NK-92 (cell line): ENCODE results near the gene MAGEL2.
"Not testable (repeated sequence)": the region's sequence is repeated elsewhere in the genome, so short reads cannot be mapped to it uniquely, and the experiment has no call there.

ENCODE experiments used
- DNase-seq: peaks from one replicate; lab custom pipeline; 2025; ENCODE audit not compliant: unreplicated experiment; lab: John Stamatoyannopoulos, UW

Gene MAGEL2

DNA sequence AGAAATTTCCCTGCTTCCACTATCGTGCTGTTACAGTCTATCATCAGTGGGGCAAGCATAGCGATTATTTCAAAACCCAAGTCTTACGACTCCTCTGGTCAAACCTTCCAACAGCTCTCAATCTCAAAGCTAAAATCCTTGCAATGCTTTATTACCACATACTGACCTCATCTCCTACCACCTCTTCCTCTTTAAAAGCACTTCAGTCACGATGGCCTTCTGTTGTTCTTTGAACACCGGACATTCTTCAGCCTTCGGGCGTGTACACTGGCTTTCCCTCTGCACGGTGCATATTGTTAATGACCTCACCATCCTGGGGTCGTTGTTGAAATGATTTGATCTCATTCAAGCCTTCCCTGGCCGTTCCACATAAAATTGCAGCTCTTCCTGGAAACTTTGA is 31.1 kb downstream of the MAGEL2 start:
- DNase-seq = no peak

DNA sequence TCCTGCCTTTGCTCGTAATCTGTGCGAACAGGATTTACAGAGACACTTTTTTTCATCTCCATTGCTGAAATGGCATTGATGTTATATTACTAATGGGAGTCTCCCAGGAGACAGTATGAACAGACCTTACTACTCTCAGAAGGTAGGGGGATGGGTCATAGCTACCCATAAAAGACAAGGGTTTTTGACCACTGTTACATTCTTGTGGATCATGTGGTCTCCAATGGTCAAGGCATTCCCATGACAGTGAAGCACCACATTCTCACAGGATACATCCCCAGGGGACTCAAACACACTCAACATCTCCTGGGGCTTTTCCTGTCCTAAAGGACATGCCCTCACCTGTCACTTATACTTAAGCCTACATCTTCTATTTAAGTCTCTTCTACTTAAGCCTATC is 41.4 kb downstream of the MAGEL2 start:
- DNase-seq = no peak

DNA sequence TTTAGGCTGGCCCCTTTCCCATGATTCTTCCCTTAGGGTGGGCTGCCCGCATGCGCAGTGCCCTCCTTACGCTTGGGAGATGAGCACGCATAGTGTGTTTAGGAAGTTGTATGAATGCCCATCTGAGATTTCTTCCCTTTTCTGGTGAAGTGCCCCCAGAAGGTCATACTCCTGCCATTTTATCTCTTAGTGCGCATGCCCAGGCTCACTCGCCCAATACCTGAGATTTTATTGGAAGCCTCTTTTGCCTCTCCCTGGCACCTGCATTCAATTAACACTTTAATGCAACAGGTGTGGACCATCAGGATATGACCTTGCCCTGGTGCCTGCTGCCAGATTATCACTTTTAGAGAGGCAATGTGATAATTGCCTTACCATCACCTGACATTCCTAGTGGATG is 45.5 kb downstream of the MAGEL2 start:
- no peak for DNase-seq

DNA sequence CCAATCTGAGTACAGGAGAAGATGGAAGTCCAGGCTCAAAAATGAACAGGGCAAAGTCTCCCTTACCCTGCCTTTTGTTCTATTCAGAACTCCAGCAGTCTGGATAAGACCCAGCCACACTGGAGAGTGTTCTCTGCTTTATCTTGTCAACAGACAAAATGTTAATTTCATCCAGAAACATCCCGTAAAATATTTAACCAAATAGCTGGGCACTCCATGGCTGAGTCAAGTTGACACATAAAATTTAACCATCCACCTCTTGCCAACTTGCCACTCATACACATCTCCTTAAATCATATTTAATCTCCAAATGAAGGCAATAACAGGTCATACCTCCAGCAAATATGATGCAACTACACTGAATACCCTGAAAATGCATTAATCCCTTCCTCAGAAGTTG is 48.6 kb downstream of the MAGEL2 start:
- no peak for DNase-seq

DNA sequence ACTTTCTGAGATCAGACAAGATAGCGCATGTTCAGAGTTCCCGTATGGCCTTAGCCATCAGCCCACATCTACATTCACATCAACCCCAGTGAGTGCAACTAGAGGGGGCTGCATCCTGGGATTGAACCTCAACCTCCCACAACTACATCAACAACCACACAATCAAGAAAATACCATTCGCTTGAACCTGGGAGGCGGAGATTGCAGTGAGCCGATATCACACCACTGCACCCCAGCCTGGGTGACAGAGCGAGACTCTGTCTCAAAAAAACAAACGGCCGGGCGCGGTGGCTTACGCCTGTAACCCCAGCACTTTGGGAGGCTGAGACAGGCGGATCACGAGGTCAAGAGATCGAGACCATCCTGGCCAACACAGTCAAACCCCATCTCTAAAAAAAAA is 50.4 kb downstream of the MAGEL2 start:
- not testable (repeated sequence) for DNase-seq

DNA sequence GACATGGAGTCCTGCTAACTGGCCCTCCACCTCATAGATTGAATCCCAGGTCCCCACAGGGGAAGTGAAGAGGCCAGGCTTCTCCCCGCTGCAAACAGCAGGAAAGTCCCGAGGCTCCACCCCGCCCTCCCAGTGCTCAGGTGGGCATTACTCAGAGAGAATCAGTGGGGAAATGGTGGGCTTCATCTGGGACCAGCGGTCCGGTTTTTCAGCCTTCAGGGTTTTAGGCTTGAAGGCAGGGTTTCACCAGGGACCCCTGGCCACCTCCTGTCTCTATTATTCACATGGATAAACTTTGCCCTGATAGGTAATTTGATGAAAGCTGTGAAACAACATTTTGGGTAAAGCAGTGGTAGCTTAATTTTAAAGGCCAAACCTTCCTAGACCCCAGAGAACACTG is 50.9 kb downstream of the MAGEL2 start:
- DNase-seq = no peak

DNA sequence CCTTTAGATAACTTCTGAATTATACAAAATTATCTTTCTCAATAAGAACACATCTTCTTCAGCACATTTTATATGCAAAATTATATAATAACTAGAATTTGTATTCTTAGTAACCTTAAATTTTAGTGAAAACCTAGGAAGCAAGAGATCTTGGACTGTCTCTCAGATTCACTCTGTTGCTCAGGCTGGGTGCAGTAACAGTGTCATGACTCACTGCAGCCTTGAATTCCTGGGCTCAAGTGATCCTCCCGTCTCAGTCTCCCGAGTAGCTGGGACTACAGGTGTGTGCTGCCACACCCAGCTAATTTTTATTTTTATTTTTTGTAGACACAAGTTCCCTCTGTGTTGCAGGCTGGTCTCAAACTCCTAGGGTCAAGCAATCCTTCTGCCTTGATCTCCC is 52.3 kb downstream of the MAGEL2 start:
- DNase-seq = no peak

DNA sequence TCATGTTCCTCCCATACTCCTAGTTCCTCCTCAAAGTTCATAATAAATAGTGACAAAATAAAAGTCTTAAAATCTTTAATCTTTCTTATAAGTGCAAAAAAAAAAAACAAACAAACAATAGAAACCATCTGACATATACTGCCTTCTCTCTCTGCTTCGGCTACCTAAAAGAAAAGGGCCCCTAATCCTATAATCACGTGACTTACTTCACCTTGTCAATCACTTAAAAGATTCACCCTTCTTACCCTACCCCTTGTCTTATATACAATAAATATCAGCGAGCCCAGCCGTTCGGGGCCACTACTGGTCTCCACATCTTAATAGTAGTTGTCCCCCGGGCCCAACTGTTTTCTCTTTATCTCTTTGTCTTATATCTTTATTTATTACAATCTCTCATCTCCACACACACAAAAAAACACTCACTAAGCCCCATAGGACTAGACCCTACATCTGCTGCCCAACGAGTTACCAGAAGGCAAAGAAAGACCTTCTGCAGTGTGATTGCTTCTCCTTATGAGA is 53.4 kb downstream of the MAGEL2 start:
- no peak for DNase-seq
